Stimulated activated CD8-positive, alpha-beta memory T cell treated with anti-CD3 and anti-CD28 coated beads, Interleukin-4, amount 100 ng/mL, for 24 hours (primary cell): ENCODE measurements around the gene KCNH2.
"Not testable (repeated sequence)": the region's sequence is repeated elsewhere in the genome, so short reads cannot be mapped to it uniquely, and the experiment has no call there.

Experiments
- DNase-seq: peaks from one replicate; pipeline ENCODE4 v3.0.0-alpha.2; 2020; ENCODE audit warnings: low read depth

Gene KCNH2

GRCh38 chr7:150978126-150978789 lies at the start of gene KCNH2:
KCNH2 (minus strand) TSS chr7:150978321; CDS start chr7:150977913, 408 bp downstream.
- no peak for DNase-seq

GRCh38 chr7:151027728-151028130 lies 49.6 kb upstream of the KCNH2 start:
- not testable (repeated sequence) for DNase-seq

GRCh38 chr7:151026771-151027727 lies 48.9 kb upstream of the KCNH2 start:
- not testable (repeated sequence) for DNase-seq

GRCh38 chr7:151025924-151026671 lies 48.0 kb upstream of the KCNH2 start:
- no peak for DNase-seq

GRCh38 chr7:151024435-151025056 lies 46.4 kb upstream of the KCNH2 start, which contains the start of gene ATG9B:
ATG9B (minus strand) TSS chr7:151024494; CDS start chr7:151024423, 71 bp downstream.
- DNase-seq: no peak

- no peak for DNase-seq
These were observed 45.1 kb upstream of the KCNH2 start for GRCh38 chr7:151023232-151023631.

- DNase-seq: no peak
These were observed 42.1 kb upstream of the KCNH2 start for GRCh38 chr7:151020231-151020630.

GRCh38 chr7:151019130-151019447 lies 41.0 kb upstream of the KCNH2 start:
- DNase-seq: no peak

- DNase-seq: no peak
These were observed 40.5 kb upstream of the KCNH2 start for GRCh38 chr7:151018421-151019129.

- peak; percentile 72 for DNase-seq
These were observed 39.9 kb upstream of the KCNH2 start for GRCh38 chr7:151017953-151018420.

- no peak for DNase-seq
These were observed 39.3 kb upstream of the KCNH2 start for GRCh38 chr7:151017370-151017952.

GRCh38 chr7:151016942-151017341 lies 38.8 kb upstream of the KCNH2 start:
- DNase-seq: no peak

- DNase-seq: no peak
These were observed 38.4 kb upstream of the KCNH2 start for GRCh38 chr7:151016505-151016904.

GRCh38 chr7:151015967-151016366 lies 37.8 kb upstream of the KCNH2 start:
- DNase-seq: no peak

- DNase-seq: no peak
These were observed 36.8 kb upstream of the KCNH2 start for GRCh38 chr7:151014950-151015349.

GRCh38 chr7:151013733-151014497 lies 35.8 kb upstream of the KCNH2 start:
- DNase-seq: peak; percentile 69

- no peak for DNase-seq
These were observed 35.2 kb upstream of the KCNH2 start for GRCh38 chr7:151013356-151013732.

GRCh38 chr7:151012911-151013347 lies 34.8 kb upstream of the KCNH2 start:
- DNase-seq: no peak

GRCh38 chr7:151012031-151012692 lies 34.0 kb upstream of the KCNH2 start:
- no peak for DNase-seq
